HG02970 (cell line): ENCODE data around the gene PRAMEF7.
"Not testable (repeated sequence)": the region's sequence is repeated elsewhere in the genome, so short reads cannot be mapped to it uniquely, and the experiment has no call there.

Experiments used
- ATAC-seq: cut with Tn5 transposase; IDR thresholded peaks from one replicate; pipeline ENCODE4 v1.9.1; 2021; ENCODE audit warnings: mild to moderate bottlenecking, moderate library complexity, moderate number of reproducible peaks; ENCODE audit not compliant: unreplicated experiment, low FRiP score

The PRAMEF7 gene

GRCh38 chr1:12916310-12916709 is at the start of gene PRAMEF7:
Gene PRAMEF7 (plus strand): TSS chr1:12916610. CDS start chr1:12917693, 1,083 bp downstream.
- ATAC-seq = not testable (repeated sequence)

GRCh38 chr1:12878453-12878852 is 38.0 kb upstream of the PRAMEF7 start:
- ATAC-seq = not testable (repeated sequence)

DNA sequence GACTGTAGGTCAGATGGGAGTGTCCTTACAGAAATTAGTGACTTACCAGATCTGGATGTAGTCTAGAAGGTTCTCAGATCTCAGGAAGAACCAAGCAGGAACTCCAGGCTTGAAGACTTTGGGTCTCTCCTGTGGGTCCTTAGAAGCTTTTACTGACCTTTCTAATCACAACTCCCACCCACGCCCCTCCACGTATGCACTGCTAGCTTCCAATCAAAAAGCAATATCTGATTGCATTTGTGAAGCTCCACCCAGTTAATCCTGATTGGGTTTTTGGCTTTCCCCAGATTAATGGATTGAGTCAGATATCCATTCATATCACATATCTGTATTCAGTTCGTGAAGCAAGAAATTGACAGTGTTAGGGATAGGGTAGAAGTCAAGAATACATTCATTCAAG is 30.3 kb upstream of the PRAMEF7 start, which contains the start of gene PRAMEF4:
Gene PRAMEF4, minus strand, starts transcription at position 101 of the 400 bp plus-strand sequence. CDS start 2,807 bp downstream, outside the sequence.
- ATAC-seq = not testable (repeated sequence)

DNA sequence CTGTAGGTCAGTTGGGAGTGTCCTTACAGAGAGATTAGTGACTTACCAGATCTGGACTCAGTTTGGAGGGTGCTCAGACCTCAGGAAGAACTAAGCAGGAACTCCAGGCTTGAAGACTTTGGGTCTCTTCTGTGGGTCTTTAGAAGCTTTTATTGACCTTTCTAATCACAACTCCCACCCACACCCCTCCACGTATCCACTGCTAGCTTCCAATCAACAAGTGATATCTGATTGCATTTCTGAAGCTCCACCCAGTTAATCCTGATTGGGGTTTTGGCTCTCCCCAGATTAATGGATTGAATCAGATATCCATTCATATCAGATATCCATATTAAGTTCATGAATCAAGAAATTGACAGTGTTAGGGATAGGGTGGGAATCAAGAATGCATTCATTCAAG is 18.2 kb upstream of the PRAMEF7 start, which contains the start of gene PRAMEF10:
Gene PRAMEF10, minus strand, starts transcription at position 101 of the 400 bp plus-strand sequence. CDS start 2,423 bp downstream, outside the sequence.
- ATAC-seq = not testable (repeated sequence)

DNA sequence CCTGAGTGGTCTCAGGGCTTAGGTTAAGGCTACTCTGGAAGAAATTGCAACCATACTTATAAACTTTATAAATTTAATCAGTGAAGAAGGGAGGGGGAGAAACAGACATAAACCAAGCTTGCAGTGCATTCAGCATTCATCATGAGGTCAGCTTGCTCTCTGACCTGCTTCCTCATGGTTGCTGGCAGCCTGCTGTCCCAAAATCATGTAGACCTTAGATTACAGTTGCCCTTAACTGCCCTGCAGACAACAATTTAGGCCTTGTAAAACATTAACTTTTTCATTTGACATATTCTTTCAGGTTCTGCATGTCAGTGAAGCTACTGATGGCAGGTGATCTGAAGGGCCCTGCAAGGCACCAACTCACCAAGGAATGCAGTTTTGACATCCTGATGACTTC is 17.2 kb upstream of the PRAMEF7 start:
- ATAC-seq = not testable (repeated sequence)

GRCh38 chr1:12903793-12904572 is 12.4 kb upstream of the PRAMEF7 start:
- not testable (repeated sequence) for ATAC-seq

DNA sequence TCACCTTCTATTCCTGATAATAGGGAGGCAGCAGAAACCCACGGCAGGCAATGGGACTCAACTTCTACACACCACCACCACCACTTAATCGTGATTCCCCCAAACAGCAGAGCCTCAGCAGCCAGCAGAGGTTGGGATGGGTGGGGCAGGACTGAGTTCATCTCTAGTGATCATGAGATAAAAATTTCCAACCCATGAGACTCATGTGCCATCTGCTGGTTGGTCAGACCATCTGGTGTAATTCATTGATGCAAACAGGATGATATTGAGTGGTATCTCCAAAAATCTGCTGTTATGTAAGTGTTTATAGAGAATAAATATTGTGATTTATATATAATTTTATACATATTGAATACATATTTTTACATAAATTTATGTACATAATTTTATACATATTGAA is 5.3 kb downstream of the PRAMEF7 start:
- not testable (repeated sequence) for ATAC-seq

DNA sequence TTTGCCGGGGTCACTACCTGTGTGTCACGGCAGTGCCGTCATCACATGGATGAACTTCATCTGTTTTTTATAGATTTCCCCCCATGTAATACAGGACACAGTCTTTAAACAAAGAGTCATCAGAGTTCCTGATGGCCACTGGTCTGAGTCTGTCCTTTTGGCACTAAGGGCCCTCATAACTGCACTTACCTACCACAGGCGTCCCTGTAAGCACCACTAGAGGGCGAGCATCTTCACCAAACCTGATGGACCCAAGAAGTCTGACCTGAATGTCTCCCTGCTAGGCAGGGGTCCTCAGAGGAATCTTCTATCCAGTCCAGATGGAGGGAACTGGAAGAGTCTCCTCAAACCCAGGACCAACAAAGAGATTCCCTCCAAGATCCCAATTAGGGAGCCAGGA is 8.0 kb downstream of the PRAMEF7 start:
- ATAC-seq = not testable (repeated sequence)

GRCh38 chr1:12947480-12947879 is 31.1 kb downstream of the PRAMEF7 start, which contains the start of gene PRAMEF6:
Gene PRAMEF6 (minus strand): TSS chr1:12947580. CDS start chr1:12942518, 5,062 bp downstream.
- not testable (repeated sequence) for ATAC-seq
